Gastroesophageal sphincter (tissue), 4 donors: ENCODE results near the gene PRR20G. TPM values are rescaled to one million over a fixed set of nuclear protein-coding genes. Genes with fewer than 3 reads are reported as not detected.

Source experiments
- ATAC-seq: fragments of 150-250 bp; one replicate; pipeline ENCODE4 v1.9.1; 2016; ENCODE audit warnings: mild to moderate bottlenecking, moderate library complexity
- H3K27ac ChIP-seq, 4 donors: fragments of 200-600 bp; sonication (generic) in 3 of 4; 1 replicate in 3 of 4; 2 replicates in 1 of 4; pipeline ENCODE4 v1.5.1; 2016 to 2019
- H3K27me3 ChIP-seq: fragments of 200-600 bp; sonication (generic); one replicate; pipeline ENCODE4 v1.5.1; 2019
- H3K36me3 ChIP-seq, 2 donors: fragments of 200-600 bp; sonication (generic); one replicate each; pipeline ENCODE4 v1.5.1; 2019; ENCODE audit warnings: control low read depth in 1 of 2
- H3K4me1 ChIP-seq, 3 donors: fragments of 200-600 bp; sonication (generic); 1 replicate in 2 of 3; 2 replicates in 1 of 3; pipeline ENCODE4 v1.5.1; 2016 to 2019; ENCODE audit warnings: control low read depth in 2 of 3
- H3K4me3 ChIP-seq, 2 donors: fragments of 200-600 bp; sonication (generic); one replicate each; pipeline ENCODE4 v1.5.1; 2019; ENCODE audit warnings: mild to moderate bottlenecking in 1 of 2, moderate library complexity in 1 of 2
- H3K9me3 ChIP-seq, 3 donors: fragments of 200-600 bp; sonication (generic); one replicate each; pipeline ENCODE4 v1.5.1; 2017 to 2019; ENCODE audit warnings: control low read depth in 2 of 3
- CTCF ChIP-seq, 4 experiments: fragments of 200-600 bp in 2 of 4; fragments of 450-650 bp in 2 of 4; sonication (generic) in 1 of 4; IDR thresholded peaks; one replicate each; pipeline ENCODE4 v1.5.1; 2017 to 2019; ENCODE audit warnings: antibody characterized with exemption in 4 of 4, mild to moderate bottlenecking in 2 of 4, moderate library complexity in 2 of 4
- EP300 ChIP-seq: sonication (generic); formaldehyde crosslinking; IDR thresholded peaks from one replicate; pipeline ENCODE4 v1.6.1; 2017; ENCODE audit warnings: antibody characterized with exemption, mild to moderate bottlenecking
- POLR2A ChIP-seq, 2 donors: fragments of 450-650 bp; IDR thresholded peaks; one replicate each; pipeline ENCODE4 v1.6.1; 2017; ENCODE audit warnings: antibody characterized with exemption in 2 of 2, mild to moderate bottlenecking in 2 of 2, moderate library complexity in 1 of 2
- POLR2AphosphoS5 ChIP-seq: sonication (generic); formaldehyde crosslinking; IDR thresholded peaks from one replicate; pipeline ENCODE4 v1.6.1; 2017; ENCODE audit warnings: antibody characterized with exemption
- WGBS, 2 donors: methylation state at CpG; one replicate each; pipeline ENCODE4 v1.1.5; 2018; ENCODE audit warnings: low coverage in 1 of 2; 5-methylcytosine and 5-hydroxymethylcytosine counted together
- total RNA-seq, 4 donors: library from RNA; depleted of rRNA; stranded (reverse); fragments of >200 nt; gene quantifications; one replicate each; pipeline ENCODE4 v1.1.0, GENCODE V29; 2016

PRR20G gene
- total RNA-seq, 4 donors from 2014 or later = not detected

- ATAC-seq = no peak
- Histone ChIP-seq H3K36me3 (no peaks in the 10 kb centered on the region), H3K27ac (no peak overlapping the region), H3K4me3 (no peak overlapping the region), H3K4me1 (no peaks in the 10 kb centered on the region), H3K27me3 (peaks cover 39% of the 10 kb centered on the region), H3K9me3 (no peaks in the 10 kb centered on the region)
- WGBS, 2 donors = 43 to 75% methylated on average over 1 to 4 of the region's 4 CpGs
- TF ChIP-seq CTCF (IDR thresholded peaks at IDR 0.05) = no peak
- TF ChIP-seq POLR2A (IDR thresholded peaks at IDR 0.05) = no peak
- no peak for TF ChIP-seq EP300
Observed at GRCh38 chr3:127307916-127308315, 20.1 kb upstream of the PRR20G start.

- ATAC-seq = no peak
- peaks cover 39% of the 10 kb centered on the region for H3K27me3 ChIP-seq
- no peaks in the 10 kb centered on the region for H3K4me1 ChIP-seq
- no peak overlapping the region for H3K4me3 ChIP-seq
- no peaks in the 10 kb centered on the region for H3K9me3 ChIP-seq
- H3K27ac ChIP-seq = no peak overlapping the region
- 58 to 100% methylated on average over 3 to 6 of the region's 10 CpGs for WGBS, 2 donors
- H3K36me3 ChIP-seq = no peaks in the 10 kb centered on the region
- TF ChIP-seq POLR2A (IDR thresholded peaks at IDR 0.05) = no peak
- TF ChIP-seq POLR2AphosphoS5 = no peak
Observed at GRCh38 chr3:127307112-127307835, 19.4 kb upstream of the PRR20G start.

- Histone ChIP-seq H3K27ac (no peak overlapping the region), H3K4me3 (no peak overlapping the region), H3K27me3 (peaks cover 39% of the 10 kb centered on the region), H3K4me1 (no peaks in the 10 kb centered on the region), H3K9me3 (no peaks in the 10 kb centered on the region), H3K36me3 (no peaks in the 10 kb centered on the region)
- WGBS, 2 donors = 90% methylated on average over 2 of the region's 18 CpGs; no CpG with 5 or more reads in 1 of the 2 donors
- no peak for ATAC-seq
- TF ChIP-seq POLR2A (IDR thresholded peaks at IDR 0.05) (no peak), POLR2AphosphoS5 (no peak), CTCF (IDR thresholded peaks at IDR 0.05) (no peak)
Observed at GRCh38 chr3:127306361-127307111, 18.7 kb upstream of the PRR20G start.

GRCh38 chr3:127305499-127306060 is 17.7 kb upstream of the PRR20G start:
- Histone ChIP-seq H3K27ac (no peak overlapping the region), H3K4me3 (no peak overlapping the region), H3K36me3 (no peaks in the 10 kb centered on the region), H3K27me3 (peaks cover 46% of the 10 kb centered on the region), H3K4me1 (no peaks in the 10 kb centered on the region), H3K9me3 (no peaks in the 10 kb centered on the region)
- TF ChIP-seq POLR2A (IDR thresholded peaks at IDR 0.05) (no peak), CTCF (IDR thresholded peaks at IDR 0.05) (no peak), EP300 (no peak), POLR2AphosphoS5 (no peak)
- no peak for ATAC-seq
- WGBS, 2 donors = 43 to 57% methylated on average over 7 to 9 of the region's 9 CpGs

- no CpG with 5 or more reads among the region's 25 CpGs for WGBS, 2 donors
- no peaks in the 10 kb centered on the region for H3K4me1 ChIP-seq
- no peaks in the 10 kb centered on the region for H3K36me3 ChIP-seq
- no peak overlapping the region for H3K27ac ChIP-seq
- no peak for ATAC-seq
- no peak for TF ChIP-seq POLR2A (IDR thresholded peaks at IDR 0.05)
- no peak for TF ChIP-seq POLR2AphosphoS5
- no peak for TF ChIP-seq EP300
- TF ChIP-seq CTCF (IDR thresholded peaks at IDR 0.05) = no peak
- peaks cover 50% of the 10 kb centered on the region for H3K27me3 ChIP-seq
- no peaks in the 10 kb centered on the region for H3K9me3 ChIP-seq
- no peak overlapping the region for H3K4me3 ChIP-seq
Observed at GRCh38 chr3:127304121-127304744, 16.4 kb upstream of the PRR20G start.
